DOHH2 (cell line): ENCODE measurements around the gene SPECC1L.

Experiments
- H3F3A ChIP-seq: fragments of 200-600 bp; sonication (generic), shearing (Covaris generic); 2 replicates; pipeline ENCODE4 v1.6.0; 2016; ENCODE audit warnings: antibody characterized with exemption, mild to moderate bottlenecking; ENCODE audit not compliant: control insufficient read depth, insufficient read depth
- H3K27ac ChIP-seq: fragments of 200-600 bp; sonication (generic); 2 replicates; pipeline ENCODE4 v1.5.1; 2014; ENCODE audit warnings: low read depth, mild to moderate bottlenecking, low read length, moderate library complexity
- H3K27me3 ChIP-seq: fragments of 200-600 bp; sonication (generic); 2 replicates; pipeline ENCODE4 v1.6.1; 2014; ENCODE audit warnings: mild to moderate bottlenecking, low read length, mixed read lengths; ENCODE audit not compliant: control insufficient read depth
- H3K36me3 ChIP-seq: fragments of 200-600 bp; sonication (generic); 2 replicates; pipeline ENCODE4 v1.6.1; 2014; ENCODE audit warnings: mild to moderate bottlenecking, low read length, moderate library complexity, mixed read lengths; ENCODE audit not compliant: control insufficient read depth
- H3K4me1 ChIP-seq: fragments of 200-600 bp; sonication (generic); 2 replicates; pipeline ENCODE4 v1.6.1; 2014; ENCODE audit warnings: mild to moderate bottlenecking, low read length, mixed read lengths; ENCODE audit not compliant: control insufficient read depth
- H3K4me2 ChIP-seq: fragments of 200-600 bp; sonication (generic); 2 replicates; pipeline ENCODE4 v1.6.0; 2014; ENCODE audit warnings: mild to moderate bottlenecking, low read length, moderate library complexity
- H3K4me3 ChIP-seq: fragments of 200-600 bp; sonication (generic); 2 replicates; pipeline ENCODE4 v1.5.1; 2014; ENCODE audit warnings: mild to moderate bottlenecking, low read length, mixed read lengths
- H3K79me2 ChIP-seq: fragments of 200-600 bp; sonication (generic); 2 replicates; pipeline ENCODE4 v1.6.1; 2014; ENCODE audit warnings: mild to moderate bottlenecking, low read length, mixed read lengths; ENCODE audit not compliant: control insufficient read depth
- H3K9me2 ChIP-seq: fragments of 200-600 bp; sonication (generic); replicated peaks from 2 replicates; pipeline ENCODE4 v1.6.1; 2014; ENCODE audit warnings: mild to moderate bottlenecking, low read length, mixed read lengths; ENCODE audit not compliant: control insufficient read depth
- H3K9me3 ChIP-seq: fragments of 200-600 bp; sonication (generic); 2 replicates; pipeline ENCODE4 v1.6.1; 2014; ENCODE audit warnings: antibody characterized with exemption, low read length, mixed read lengths; ENCODE audit not compliant: control insufficient read depth, insufficient read depth
- H4K20me1 ChIP-seq: fragments of 200-600 bp; sonication (generic); 2 replicates; pipeline ENCODE4 v1.6.0; 2014; ENCODE audit warnings: low read depth, mild to moderate bottlenecking, antibody characterized with exemption, low read length, moderate library complexity; ENCODE audit not compliant: control insufficient read depth, insufficient read depth
- EZH2phosphoT487 ChIP-seq: fragments of 200-600 bp; sonication (generic); IDR thresholded peaks from 2 replicates; pipeline ENCODE4 v1.6.1; 2017; ENCODE audit warnings: borderline replicate concordance, mild to moderate bottlenecking, antibody characterized with exemption, low read length, moderate library complexity, mixed read lengths
- TF ChIP-seq, protein P1 (sequence below): fragments of 200-600 bp; sonication (generic); IDR thresholded peaks from one replicate; pipeline ENCODE4 v1.5.1; 2014; ENCODE audit warnings: antibody characterized with exemption, mild to moderate bottlenecking, low read depth, low read length; ENCODE audit not compliant: poor library complexity, severe bottlenecking

The SPECC1L gene

DNA sequence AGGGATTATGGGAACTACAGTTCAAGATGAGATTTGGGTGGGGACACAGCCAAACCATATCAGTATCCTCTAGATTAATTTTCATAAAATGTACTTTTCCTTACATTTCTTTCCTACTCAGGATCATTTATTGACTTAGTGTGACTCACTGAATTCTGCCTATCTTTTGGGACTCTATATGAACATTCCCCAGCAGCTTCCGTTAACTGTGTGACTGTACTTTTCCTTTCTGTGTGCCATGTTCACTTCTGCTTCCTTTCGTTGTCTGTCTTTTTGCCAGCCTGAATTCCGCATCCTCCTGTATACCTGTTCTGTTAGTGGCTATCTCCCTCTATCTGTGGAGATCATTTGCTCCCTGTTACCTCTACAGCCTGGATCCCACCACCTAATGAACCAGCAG lies 48.8 kb downstream of the SPECC1L start:
- TF ChIP-seq, protein P1, sequence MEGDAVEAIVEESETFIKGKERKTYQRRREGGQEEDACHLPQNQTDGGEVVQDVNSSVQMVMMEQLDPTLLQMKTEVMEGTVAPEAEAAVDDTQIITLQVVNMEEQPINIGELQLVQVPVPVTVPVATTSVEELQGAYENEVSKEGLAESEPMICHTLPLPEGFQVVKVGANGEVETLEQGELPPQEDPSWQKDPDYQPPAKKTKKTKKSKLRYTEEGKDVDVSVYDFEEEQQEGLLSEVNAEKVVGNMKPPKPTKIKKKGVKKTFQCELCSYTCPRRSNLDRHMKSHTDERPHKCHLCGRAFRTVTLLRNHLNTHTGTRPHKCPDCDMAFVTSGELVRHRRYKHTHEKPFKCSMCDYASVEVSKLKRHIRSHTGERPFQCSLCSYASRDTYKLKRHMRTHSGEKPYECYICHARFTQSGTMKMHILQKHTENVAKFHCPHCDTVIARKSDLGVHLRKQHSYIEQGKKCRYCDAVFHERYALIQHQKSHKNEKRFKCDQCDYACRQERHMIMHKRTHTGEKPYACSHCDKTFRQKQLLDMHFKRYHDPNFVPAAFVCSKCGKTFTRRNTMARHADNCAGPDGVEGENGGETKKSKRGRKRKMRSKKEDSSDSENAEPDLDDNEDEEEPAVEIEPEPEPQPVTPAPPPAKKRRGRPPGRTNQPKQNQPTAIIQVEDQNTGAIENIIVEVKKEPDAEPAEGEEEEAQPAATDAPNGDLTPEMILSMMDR, result no peak
- no peak for TF ChIP-seq EZH2phosphoT487
- peaks cover 67% of the 10 kb centered on the region for H3K36me3 ChIP-seq
- peaks cover 14% of the 10 kb centered on the region for H3F3A ChIP-seq
- H3K27ac ChIP-seq, result no peak overlapping the region
- no peaks in the 10 kb centered on the region for H4K20me1 ChIP-seq
- H3K79me2 ChIP-seq, result peaks cover 13% of the 10 kb centered on the region
- no peaks in the 10 kb centered on the region for H3K27me3 ChIP-seq
- H3K4me1 ChIP-seq, result peaks cover 11% of the 10 kb centered on the region
- no peaks in the 10 kb centered on the region for H3K9me2 ChIP-seq
- no peaks in the 10 kb centered on the region for H3K9me3 ChIP-seq
- no peak overlapping the region for H3K4me2 ChIP-seq
- no peak overlapping the region for H3K4me3 ChIP-seq

DNA sequence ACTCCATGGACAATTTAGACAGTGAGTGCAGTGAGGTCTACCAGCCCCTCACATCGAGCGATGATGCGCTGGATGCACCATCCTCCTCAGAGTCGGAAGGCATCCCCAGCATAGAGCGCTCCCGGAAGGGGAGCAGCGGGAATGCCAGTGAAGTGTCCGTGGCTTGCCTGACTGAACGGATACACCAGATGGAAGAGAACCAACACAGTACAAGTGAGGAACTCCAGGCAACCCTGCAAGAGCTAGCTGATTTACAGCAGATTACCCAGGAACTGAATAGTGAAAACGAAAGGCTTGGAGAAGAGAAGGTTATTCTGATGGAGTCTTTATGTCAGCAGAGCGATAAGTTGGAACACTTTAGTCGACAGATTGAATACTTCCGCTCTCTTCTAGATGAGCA lies 51.4 kb downstream of the SPECC1L start:
- peaks cover 18% of the 10 kb centered on the region for H3F3A ChIP-seq
- H3K27ac ChIP-seq, result no peak overlapping the region
- no peaks in the 10 kb centered on the region for H3K27me3 ChIP-seq
- TF ChIP-seq EZH2phosphoT487, result no peak
- TF ChIP-seq, protein P1, result no peak
- peaks cover 8% of the 10 kb centered on the region for H3K4me1 ChIP-seq
- no peaks in the 10 kb centered on the region for H3K9me2 ChIP-seq
- H3K4me2 ChIP-seq, result no peak overlapping the region
- peaks cover 69% of the 10 kb centered on the region for H3K36me3 ChIP-seq
- no peak overlapping the region for H3K4me3 ChIP-seq
- H3K9me3 ChIP-seq, result no peaks in the 10 kb centered on the region
- peaks cover 20% of the 10 kb centered on the region for H3K79me2 ChIP-seq
- no peaks in the 10 kb centered on the region for H4K20me1 ChIP-seq

DNA sequence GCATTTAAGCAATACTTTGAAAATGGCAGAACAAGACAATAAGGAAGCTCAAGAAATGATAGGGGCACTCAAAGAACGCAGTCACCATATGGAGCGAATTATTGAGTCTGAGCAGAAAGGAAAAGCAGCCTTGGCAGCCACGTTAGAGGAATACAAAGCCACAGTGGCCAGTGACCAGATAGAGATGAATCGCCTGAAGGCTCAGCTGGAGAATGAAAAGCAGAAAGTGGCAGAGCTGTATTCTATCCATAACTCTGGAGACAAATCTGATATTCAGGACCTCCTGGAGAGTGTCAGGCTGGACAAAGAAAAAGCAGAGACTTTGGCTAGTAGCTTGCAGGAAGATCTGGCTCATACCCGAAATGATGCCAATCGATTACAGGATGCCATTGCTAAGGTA lies 51.9 kb downstream of the SPECC1L start:
- peaks cover 73% of the 10 kb centered on the region for H3K36me3 ChIP-seq
- peaks cover 20% of the 10 kb centered on the region for H3K79me2 ChIP-seq
- TF ChIP-seq, protein P1, result no peak
- no peak for TF ChIP-seq EZH2phosphoT487
- no peaks in the 10 kb centered on the region for H3K27me3 ChIP-seq
- H3K9me2 ChIP-seq, result no peaks in the 10 kb centered on the region
- peaks cover 8% of the 10 kb centered on the region for H3K4me1 ChIP-seq
- no peak overlapping the region for H3K27ac ChIP-seq
- H4K20me1 ChIP-seq, result no peaks in the 10 kb centered on the region
- H3K4me3 ChIP-seq, result no peak overlapping the region
- H3F3A ChIP-seq, result peaks cover 18% of the 10 kb centered on the region
- no peak overlapping the region for H3K4me2 ChIP-seq
- no peaks in the 10 kb centered on the region for H3K9me3 ChIP-seq
